BLaER1 (cell line): ENCODE measurements around the gene SHROOM3.

Experiments
- H3K27ac ChIP-seq: shearing (Covaris generic); formaldehyde crosslinking; 2 replicates; pipeline ENCODE4 v1.8.1; 2022
- H3K27me3 ChIP-seq: shearing (Covaris generic); formaldehyde crosslinking; 2 replicates; pipeline ENCODE4 v1.8.1; 2022
- H3K36me3 ChIP-seq: shearing (Covaris generic); formaldehyde crosslinking; 2 replicates; pipeline ENCODE4 v1.8.1; 2022
- H3K4me1 ChIP-seq: shearing (Covaris generic); formaldehyde crosslinking; 2 replicates; pipeline ENCODE4 v1.8.1; 2022
- H3K4me2 ChIP-seq: shearing (Covaris generic); formaldehyde crosslinking; 2 replicates; pipeline ENCODE4 v1.8.1; 2022
- H3K4me3 ChIP-seq: shearing (Covaris generic); formaldehyde crosslinking; 2 replicates; pipeline ENCODE4 v1.8.1; 2022
- H3K9ac ChIP-seq: shearing (Covaris generic); formaldehyde crosslinking; 2 replicates; pipeline ENCODE4 v1.8.1; 2022
- H3K9me3 ChIP-seq: shearing (Covaris generic); formaldehyde crosslinking; 2 replicates; pipeline ENCODE4 v1.8.1; 2022
- H4K20me1 ChIP-seq: shearing (Covaris generic); formaldehyde crosslinking; 2 replicates; pipeline ENCODE4 v1.8.1; 2022
- Cebpa-rat ChIP-seq: shearing (Covaris generic); IDR thresholded peaks from 2 replicates; pipeline ENCODE4 v1.8.1; 2022

The SHROOM3 gene

GRCh38 chr4:76740866-76741662 lies 306.0 kb downstream of the SHROOM3 start:
- H3K9me3 ChIP-seq: 0 out of 2 replicates have a peak, but pooled peaks cover 7% of the 10 kb centered on the region

GRCh38 chr4:76741663-76742020 lies 306.6 kb downstream of the SHROOM3 start:
- H3K27ac ChIP-seq: no peak overlapping the region
- H3K9ac ChIP-seq: no peak overlapping the region
- H3K27me3 ChIP-seq: no peaks in the 10 kb centered on the region
- H3K4me1 ChIP-seq: no peaks in the 10 kb centered on the region
- peaks cover 97% of the 10 kb centered on the region for H3K36me3 ChIP-seq
- no peak overlapping the region for H3K4me2 ChIP-seq
- TF ChIP-seq Cebpa-rat: no peak
- 0 out of 2 replicates have a peak, but pooled peaks cover 7% of the 10 kb centered on the region for H3K9me3 ChIP-seq
- H4K20me1 ChIP-seq: peaks cover 45% of the 10 kb centered on the region
- no peak overlapping the region for H3K4me3 ChIP-seq

More at GRCh38 chr4:76740866-76741662, 306.0 kb downstream of the SHROOM3 start:
- H3K4me3 ChIP-seq: no peak overlapping the region
- H3K27me3 ChIP-seq: no peaks in the 10 kb centered on the region
- H3K27ac ChIP-seq: no peak overlapping the region
- no peak for TF ChIP-seq Cebpa-rat
- no peak overlapping the region for H3K4me2 ChIP-seq
- H3K9ac ChIP-seq: no peak overlapping the region
- no peaks in the 10 kb centered on the region for H3K4me1 ChIP-seq
- H3K36me3 ChIP-seq: peaks cover 96% of the 10 kb centered on the region
- peaks cover 45% of the 10 kb centered on the region for H4K20me1 ChIP-seq

DNA sequence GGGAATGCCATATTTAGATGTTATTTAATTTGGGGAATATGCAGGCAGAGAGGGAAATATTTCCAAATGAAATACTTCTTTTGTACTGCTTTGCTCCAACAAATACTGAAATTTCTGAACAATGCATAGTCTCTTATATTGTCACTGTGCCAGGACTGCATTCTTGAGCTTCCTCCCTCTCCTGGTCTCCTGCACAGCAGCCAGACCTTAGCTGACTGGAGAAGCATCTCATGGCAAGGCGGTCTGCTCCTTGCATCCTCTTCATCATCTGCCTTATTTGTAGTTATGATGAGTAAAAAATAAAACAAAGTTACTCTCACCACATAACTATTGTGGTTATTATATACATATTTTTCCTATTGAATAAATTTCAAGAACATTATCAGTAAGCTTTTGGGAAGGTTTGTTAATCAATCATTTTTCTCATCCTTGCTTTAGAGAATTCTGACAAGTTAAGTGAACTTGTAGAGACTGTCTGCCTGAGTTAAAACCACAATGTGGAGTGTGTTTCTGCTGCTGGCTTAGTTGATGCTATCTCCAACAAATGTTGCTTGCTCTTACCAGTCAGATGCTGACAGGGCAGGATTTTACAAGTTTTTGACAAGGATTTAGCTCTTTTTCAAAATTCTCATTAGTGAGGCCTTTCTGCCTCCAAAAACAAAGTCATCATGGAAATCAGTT lies 309.4 kb downstream of the SHROOM3 start:
- H3K9me3 ChIP-seq: peaks cover 2% of the 10 kb centered on the region
- no peak for TF ChIP-seq Cebpa-rat
- no peak overlapping the region for H3K4me3 ChIP-seq
- no peak overlapping the region for H3K9ac ChIP-seq
- H3K27ac ChIP-seq: no peak overlapping the region
- H3K4me2 ChIP-seq: no peak overlapping the region
- H3K27me3 ChIP-seq: no peaks in the 10 kb centered on the region
- peaks cover 93% of the 10 kb centered on the region for H3K36me3 ChIP-seq
- H3K4me1 ChIP-seq: peaks cover 13% of the 10 kb centered on the region
- H4K20me1 ChIP-seq: peaks cover 45% of the 10 kb centered on the region

DNA sequence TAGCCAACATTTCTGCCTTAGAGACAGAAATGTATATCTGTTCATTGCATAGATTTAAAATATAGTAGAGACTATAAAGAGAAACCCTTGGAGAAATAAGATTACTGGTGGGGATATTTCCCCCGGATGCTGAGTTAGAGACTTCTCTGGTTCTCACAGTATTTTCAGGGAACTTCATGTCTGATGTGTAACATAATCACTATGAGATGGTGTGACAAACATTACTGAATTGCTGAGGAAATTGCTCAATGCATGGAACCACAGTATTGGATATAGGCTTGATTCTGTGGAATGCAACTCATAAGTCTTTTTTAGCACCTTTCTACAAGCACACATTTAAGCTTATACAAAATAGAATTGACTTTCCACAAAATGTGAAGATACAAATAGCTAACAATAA lies 310.2 kb downstream of the SHROOM3 start:
- no peaks in the 10 kb centered on the region for H3K27me3 ChIP-seq
- H4K20me1 ChIP-seq: peaks cover 45% of the 10 kb centered on the region
- H3K36me3 ChIP-seq: peaks cover 93% of the 10 kb centered on the region
- no peak for TF ChIP-seq Cebpa-rat
- H3K27ac ChIP-seq: no peak overlapping the region
- peaks cover 10% of the 10 kb centered on the region for H3K9me3 ChIP-seq
- no peak overlapping the region for H3K9ac ChIP-seq
- no peak overlapping the region for H3K4me2 ChIP-seq
- no peak overlapping the region for H3K4me3 ChIP-seq
- peaks cover 13% of the 10 kb centered on the region for H3K4me1 ChIP-seq

DNA sequence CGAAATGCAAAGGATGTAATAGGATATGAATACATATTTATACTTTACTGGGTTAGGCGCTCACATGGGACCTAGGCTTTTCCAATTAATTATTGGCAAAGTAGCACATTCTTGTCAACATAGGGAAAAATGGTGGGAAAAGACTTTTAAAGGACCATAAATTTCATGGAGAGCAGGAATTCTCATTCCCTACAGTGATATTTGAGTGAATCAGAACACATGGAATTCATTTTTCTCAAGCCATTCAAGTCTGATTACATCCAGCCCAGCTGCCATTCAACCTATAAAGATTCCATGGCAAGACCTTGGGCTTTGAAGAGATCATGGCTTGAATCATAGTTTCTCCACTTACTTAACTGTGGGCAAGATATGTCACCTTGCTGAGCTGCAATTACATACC lies 312.5 kb downstream of the SHROOM3 start:
- Histone ChIP-seq H3K4me2 (peak overlapping the region; percentile 3; the same call in 1 of the 2 replicates), H3K9me3 (peaks cover 28% of the 10 kb centered on the region), H3K9ac (no peak overlapping the region), H4K20me1 (peaks cover 24% of the 10 kb centered on the region; the same call in 1 of the 2 replicates), H3K27me3 (no peaks in the 10 kb centered on the region), H3K4me3 (no peak overlapping the region), H3K27ac (no peak overlapping the region), H3K4me1 (peaks cover 19% of the 10 kb centered on the region), H3K36me3 (peaks cover 90% of the 10 kb centered on the region)
- TF ChIP-seq Cebpa-rat: no peak

DNA sequence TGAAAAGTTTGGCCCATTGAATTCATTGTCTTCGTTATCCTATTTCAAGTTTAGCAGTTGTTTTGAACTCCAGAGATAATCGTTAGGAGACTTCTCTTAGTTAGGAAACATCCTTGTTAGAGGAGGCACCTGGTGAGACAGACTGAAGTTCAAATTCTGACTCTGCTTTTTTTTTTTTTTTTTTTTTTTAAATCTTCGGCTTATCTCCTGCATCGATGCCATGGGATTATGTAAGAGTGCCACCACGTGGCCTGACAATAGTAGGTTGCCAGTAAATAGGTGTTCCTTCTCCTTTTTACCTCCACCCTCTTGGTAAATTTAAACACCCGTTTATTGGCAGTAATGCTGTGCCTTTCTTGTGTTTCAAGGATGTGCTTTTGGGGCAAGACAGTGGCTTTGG lies 313.6 kb downstream of the SHROOM3 start:
- Histone ChIP-seq H3K9me3 (peaks cover 28% of the 10 kb centered on the region), H3K4me3 (no peak overlapping the region), H3K27me3 (no peaks in the 10 kb centered on the region), H3K9ac (no peak overlapping the region), H3K27ac (no peak overlapping the region), H3K4me2 (peak overlapping the region; percentile 30), H3K4me1 (peaks cover 30% of the 10 kb centered on the region), H3K36me3 (peaks cover 79% of the 10 kb centered on the region), H4K20me1 (0 out of 2 replicates have a peak, but pooled peaks cover 13% of the 10 kb centered on the region)
- no peak for TF ChIP-seq Cebpa-rat

- Histone ChIP-seq H3K27me3 (no peaks in the 10 kb centered on the region), H3K27ac (no peak overlapping the region), H3K36me3 (peaks cover 82% of the 10 kb centered on the region), H3K4me1 (peaks cover 37% of the 10 kb centered on the region), H3K4me2 (no peak overlapping the region), H3K4me3 (no peak overlapping the region), H4K20me1 (0 out of 2 replicates have a peak, but pooled peaks cover 9% of the 10 kb centered on the region), H3K9me3 (peaks cover 28% of the 10 kb centered on the region), H3K9ac (no peak overlapping the region)
- no peak for TF ChIP-seq Cebpa-rat
Observed at GRCh38 chr4:76749355-76749754, 314.3 kb downstream of the SHROOM3 start.

DNA sequence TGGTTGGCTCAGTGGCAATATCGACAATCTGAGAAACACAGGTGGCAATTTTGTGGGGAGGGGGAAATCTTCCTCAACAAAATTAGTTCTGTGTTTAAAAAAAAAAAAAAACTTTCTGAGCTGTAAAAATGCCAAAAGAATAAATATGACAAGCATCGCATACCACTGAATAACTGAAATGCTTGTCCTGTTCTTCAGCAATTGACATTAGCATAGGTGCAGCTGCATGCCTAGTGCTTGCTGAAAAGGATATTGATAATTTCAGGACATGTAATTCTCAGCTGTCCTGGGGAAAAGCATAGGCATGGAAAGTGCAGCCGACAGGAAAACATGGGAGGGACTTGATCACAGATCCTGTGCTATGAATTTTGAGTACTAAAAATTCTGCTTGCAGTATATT lies 315.7 kb downstream of the SHROOM3 start:
- H3K9ac ChIP-seq: no peak overlapping the region
- H3K27ac ChIP-seq: no peak overlapping the region
- no peaks in the 10 kb centered on the region for H3K27me3 ChIP-seq
- H3K4me3 ChIP-seq: no peak overlapping the region
- no peak for TF ChIP-seq Cebpa-rat
- peaks cover 47% of the 10 kb centered on the region for H3K4me1 ChIP-seq
- no peaks in the 10 kb centered on the region for H4K20me1 ChIP-seq
- H3K4me2 ChIP-seq: no peak overlapping the region
- peaks cover 82% of the 10 kb centered on the region for H3K36me3 ChIP-seq
- H3K9me3 ChIP-seq: peaks cover 28% of the 10 kb centered on the region

DNA sequence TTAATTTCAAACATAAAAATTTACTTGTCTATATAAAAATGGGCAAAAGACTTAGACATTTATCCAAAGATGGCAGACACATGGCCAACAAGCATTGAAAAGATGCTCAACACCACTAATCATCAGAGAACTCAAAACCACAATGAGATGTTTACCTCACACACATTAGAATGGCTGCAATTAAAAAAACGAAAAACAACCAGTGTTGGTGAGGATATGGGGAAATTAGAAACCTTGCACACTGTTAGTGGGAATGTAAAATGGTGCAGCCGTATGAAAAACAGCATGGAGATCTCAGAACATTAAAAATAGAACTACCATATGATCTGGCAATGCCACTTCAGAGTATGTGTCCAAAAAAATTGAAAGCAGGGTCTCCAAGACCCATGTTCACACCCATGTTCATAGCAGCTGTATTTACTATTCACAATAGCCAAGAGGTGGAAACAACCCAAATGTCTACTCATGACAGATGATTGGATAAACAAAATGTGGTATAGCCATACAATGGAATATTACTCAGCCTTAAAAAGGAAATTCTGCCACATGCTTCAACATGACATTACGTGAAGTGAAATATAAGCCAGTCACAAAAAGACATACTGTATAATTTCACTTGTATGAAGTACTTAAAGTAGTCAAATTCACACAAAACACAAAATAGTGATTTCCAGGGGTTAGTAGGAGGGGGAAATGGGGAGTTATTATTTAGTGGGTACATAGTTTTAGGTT lies 316.7 kb downstream of the SHROOM3 start:
- H3K9ac ChIP-seq: no peak overlapping the region
- H4K20me1 ChIP-seq: no peaks in the 10 kb centered on the region
- peaks cover 47% of the 10 kb centered on the region for H3K4me1 ChIP-seq
- TF ChIP-seq Cebpa-rat: no peak
- H3K27me3 ChIP-seq: no peaks in the 10 kb centered on the region
- peaks cover 28% of the 10 kb centered on the region for H3K9me3 ChIP-seq
- peak overlapping the region; percentile 58; the same call in 1 of the 2 replicates for H3K4me2 ChIP-seq
- peak overlapping the region; percentile 53 for H3K27ac ChIP-seq
- H3K36me3 ChIP-seq: peaks cover 82% of the 10 kb centered on the region
- no peak overlapping the region; the same call in 1 of the 2 replicates for H3K4me3 ChIP-seq
